Retina (tissue), 1 donor: Measurements from ENCODE around the gene RASIP1.
"Not testable (repeated sequence)": the region's sequence is repeated elsewhere in the genome, so short reads cannot be mapped to it uniquely, and the experiment has no call there.

Experiments used
- DNase-seq: peaks from one replicate; pipeline ENCODE4 v3.0.0-alpha.2; 2016

Gene RASIP1

DNA sequence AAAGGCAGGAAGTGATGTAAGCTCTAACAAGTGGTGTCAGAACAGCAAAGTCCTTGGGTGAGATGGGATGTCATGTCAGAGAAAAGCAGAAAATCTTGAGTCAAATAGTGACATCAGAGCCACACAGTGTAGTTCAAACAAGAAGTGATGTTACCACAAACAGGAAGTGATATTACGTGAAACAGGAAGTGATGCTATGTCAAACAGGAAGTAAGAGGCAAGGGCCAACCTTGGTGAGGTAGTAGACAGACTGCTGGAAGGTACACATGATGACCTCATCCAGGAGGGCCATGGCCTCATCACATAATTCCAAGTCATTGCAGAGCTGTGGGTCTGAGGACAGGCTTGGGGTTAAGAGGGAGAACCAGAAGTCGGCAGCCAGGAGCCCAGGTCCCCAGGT lies 13.9 kb downstream of the RASIP1 start:
- DNase-seq = no peak

DNA sequence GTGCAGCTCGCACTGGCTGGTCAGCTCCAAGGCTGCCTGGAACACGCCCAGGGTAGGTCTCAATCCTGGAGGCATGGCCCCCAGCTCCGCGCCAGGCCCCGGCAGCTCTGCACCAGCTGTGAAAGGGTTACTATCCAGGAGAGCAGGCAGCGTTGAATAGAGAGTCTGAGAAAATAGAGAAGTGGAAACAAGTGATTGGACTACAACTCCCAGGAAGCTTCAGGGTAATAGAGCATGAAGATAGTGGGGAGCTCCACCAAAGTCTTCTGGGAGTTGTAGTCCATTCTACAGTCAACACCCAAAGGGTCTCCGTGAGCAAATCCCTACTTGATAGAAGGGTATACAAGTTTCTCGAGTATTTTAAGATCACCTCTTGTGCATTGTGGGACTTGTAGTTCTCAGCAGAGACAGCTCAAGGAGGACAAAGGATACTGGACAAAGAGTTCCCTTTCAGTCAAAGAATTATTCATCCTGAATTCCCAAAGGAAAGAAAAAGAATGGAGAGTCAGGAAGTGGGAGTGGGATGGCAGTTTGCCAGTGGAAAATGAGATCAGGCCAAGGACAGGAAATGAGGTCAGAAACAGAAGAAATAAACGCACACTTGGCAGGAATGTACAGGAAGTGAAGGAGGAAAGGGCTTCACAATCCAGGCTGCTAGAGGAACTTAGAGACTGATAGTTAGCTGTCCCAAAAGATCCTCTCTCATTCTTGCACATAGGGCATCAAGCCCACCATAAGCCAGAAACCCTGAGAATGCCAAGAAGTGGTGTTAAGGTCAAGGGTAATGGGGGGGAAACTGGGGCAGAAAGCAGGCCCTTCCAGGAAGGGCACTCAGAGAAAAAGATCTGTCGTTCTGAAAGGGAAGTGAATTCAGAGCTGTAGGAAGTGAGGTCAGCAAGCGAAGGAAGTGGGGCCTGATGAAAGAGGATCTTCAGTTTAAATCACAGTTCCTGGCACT lies 15.3 kb downstream of the RASIP1 start:
- DNase-seq = peak; percentile 62

DNA sequence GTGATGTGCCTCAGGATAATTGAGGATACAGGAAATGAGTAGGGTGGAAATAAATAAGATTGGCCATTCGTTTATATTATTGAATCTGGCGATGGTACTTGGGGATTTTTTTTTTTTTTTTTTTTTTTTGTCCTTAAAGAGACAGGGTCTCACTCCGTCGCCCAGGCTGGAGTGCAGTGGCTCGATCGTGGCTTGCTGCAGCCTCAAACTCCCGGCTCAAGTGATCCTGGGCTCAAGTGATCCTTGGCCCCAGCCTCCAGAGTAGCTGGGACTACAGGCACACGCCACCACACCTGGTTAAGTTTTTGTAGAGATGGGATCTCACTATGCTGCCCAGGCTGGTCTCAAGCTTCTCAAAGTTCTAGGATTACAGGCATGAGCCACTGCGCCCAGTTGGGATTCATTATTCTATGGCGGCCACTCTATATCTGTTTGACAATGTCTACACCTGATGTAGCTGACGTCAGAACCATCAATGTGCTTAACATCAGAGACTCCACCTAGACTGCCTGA lies 18.2 kb downstream of the RASIP1 start:
- DNase-seq = no peak

DNA sequence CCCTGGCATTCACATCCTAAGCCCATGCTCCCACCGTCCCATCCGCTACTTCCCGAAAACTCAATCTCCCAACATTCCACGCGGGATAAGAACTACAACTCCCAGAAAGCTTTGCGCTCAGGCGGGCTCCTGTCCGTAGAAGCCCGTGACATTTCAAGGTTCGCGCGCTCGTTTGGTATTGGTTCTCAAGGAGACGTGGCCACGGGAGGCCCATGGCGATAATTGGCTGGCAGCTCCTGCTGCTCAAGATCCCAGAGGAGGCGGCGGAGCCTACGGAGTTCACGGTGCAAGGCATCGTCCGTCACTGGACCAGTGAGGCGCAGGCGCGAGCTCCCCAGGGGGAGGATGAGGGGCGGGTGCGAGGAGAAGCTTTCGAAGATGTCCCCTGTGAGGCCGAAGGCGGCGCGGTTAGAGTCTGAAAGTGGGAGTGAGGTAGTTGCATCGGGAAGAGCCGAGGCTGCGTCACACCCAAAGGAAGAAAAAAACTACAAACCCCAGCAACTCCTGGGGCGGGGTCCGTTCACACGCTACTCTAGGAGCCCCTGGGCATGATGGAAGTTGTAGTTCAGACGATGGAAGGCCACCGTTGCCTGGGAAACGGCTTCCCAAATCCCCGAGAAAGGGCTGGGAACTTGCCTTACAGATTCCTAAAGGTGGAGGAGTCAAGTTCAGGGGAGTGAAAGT lies 19.7 kb downstream of the RASIP1 start:
- peak; percentile 99 for DNase-seq

DNA sequence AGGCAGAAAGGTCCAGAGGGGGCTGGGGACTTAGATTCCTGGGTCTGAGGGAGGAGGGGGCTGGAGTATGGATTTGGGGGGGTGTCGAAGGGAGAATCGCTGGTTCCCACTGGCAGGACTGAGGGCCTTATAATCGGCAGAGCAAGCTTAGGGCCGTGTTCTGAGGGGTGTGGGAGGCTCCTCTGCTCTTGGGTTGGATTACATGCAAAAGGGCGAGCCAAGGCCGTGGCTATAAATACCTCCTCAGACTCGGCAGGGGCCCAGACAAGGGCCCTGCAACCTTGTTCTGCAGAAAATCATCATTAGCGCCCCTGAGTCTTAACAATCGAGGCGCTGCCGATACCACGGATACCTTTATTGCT lies 20.2 kb downstream of the RASIP1 start:
- DNase-seq = no peak

DNA sequence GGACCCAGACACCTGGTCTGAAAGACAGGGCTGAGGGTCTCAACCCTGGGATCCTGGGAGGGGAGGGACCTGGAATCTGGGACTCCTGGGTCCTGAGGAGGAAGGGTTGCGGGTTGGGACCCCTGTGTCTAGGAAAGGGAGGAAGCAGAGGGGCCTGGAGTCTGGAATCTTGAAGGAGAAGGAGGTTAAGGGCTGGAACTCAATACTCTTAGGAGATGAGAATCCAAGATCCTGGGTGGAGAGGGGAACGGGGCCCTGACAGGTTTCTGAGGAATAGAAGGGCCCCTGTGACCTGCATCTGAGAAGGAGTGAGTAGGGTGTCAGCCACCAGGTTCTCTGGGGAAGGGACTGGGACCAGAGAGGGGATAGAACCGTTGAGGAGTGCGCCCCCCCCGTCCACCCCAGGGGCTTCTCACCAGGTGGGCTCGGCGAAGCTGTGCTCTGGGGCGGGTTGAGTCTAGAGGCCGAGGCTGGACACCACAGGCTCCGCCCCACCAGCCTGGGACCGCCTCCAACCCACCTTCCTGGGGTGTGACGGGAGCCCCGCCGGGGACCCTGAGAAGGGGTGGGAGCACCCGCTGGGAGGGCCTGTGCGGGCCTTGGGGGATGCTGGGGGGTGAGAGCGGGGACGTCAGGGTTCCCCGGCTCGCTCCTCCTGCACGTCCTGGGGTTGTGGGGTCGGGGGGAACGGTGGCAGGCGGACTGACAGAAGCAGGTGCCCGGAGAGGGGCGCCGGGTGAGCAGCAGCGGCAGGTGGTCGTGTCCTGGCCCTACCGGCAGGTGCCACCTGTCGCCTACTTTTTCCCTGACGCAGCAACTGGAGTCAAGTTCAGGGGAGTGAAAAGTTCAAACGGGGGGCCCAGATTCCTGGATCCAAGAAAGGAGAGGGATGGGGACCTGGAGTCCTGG lies 20.9 kb downstream of the RASIP1 start, which contains the start of gene MAMSTR:
MAMSTR (minus strand) TSS at position 463 of the 909 bp plus-strand sequence. CDS start 694 bp downstream, outside the sequence.
- DNase-seq = no peak

DNA sequence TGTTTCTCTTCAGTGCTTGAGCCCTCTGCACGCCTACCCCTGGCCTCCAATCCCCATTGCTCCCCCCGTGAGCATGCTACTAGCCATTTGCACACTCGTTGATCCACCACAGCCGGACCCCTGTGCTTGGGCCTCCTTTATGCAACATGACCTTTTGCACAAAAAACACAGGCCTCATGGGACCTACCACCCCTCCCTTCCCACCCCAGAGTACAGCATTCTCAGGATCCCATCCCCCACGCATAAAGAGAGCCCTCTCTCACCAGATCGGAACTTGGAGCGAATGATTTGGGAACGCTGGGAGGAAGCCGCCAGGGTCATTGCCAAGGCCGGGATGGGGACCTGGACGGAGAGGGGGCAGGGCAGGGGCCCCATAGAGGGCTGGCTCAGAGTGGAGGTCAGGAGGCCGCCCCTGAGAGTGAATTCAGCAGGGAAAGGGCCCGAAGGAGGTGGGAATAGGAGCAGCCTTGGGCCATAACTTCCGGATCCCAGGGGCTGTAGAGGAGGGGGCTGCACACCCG lies 21.6 kb downstream of the RASIP1 start:
- peak; percentile 32 for DNase-seq

DNA sequence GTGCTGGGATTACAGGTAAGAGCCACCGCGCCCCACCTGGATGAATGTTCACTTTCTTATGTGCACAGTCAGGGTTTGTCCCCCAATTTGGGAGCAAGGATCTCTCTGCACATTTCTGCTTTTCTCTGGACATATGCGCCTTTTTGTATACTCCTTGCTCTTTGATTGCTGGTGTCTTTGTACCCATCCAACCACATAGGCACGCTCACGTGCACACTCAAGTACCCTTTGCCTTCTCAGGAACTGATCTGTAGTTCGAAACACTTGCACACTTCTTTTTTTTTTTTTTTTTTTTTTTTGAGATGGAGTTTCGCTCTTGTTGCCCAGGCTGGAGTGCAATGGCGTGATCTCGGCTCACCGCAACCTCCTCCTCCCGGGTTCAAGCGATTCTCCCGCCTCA lies 22.3 kb downstream of the RASIP1 start:
- DNase-seq = not testable (repeated sequence)

DNA sequence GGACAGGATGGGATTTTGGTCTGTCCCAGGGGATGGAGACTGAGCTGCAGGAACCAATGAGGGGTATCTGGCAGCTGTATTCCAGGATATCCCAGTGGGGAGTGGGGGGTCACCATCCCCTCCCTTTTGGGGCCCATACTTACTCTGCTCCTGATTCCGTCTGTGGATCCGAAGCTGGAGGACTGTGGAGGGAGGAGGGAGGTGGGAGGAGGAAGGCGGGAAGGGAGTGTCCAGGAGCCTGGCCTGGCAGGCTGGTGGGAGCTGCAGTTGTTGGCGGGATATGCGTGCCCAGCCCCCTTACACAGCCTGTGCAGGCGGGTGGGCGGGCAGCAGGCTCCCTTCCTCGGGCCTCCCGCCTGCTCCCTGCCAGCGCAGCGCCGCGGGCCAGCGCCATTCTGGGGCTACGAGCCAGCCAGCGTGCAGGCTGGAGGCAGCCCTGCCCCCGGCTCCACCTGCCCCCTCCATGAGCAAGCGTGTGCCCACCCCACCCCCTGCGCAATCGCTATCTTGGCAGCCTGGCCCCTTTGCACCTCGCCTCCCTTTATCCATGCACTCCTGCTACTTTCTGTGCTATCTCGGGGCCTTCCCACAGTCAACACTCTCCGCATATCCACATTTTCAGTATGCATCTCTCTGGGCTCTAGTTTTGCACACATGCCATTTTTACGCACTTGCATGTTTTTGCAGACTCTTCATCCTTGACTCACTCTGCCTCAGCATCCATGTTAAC lies 23.7 kb downstream of the RASIP1 start:
- DNase-seq = peak; percentile 79

DNA sequence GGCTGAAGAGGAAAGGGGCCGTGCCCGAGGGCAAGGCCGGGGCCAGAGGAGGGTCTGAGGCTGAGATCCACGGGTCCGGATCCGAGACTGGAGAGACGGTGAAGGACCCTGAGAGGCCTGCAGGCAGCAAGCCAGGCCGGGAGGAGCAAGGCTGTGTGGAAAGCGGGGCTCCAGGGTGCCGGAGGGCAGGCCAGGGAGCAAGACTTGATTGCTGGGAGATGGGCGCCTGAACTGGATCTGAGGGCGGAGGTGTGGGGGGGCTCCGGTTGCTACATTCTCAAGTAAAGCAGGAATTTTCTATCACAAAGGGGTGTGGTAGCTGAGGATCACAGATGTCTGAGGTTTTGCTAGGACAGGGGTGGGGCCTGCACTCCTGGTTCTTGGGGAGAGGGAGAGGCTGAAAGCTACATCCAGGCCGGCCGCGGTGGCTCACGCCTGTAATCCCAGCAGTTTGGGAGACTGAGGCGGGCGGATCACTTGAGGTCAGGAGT lies 24.7 kb downstream of the RASIP1 start:
- peak; percentile 24 for DNase-seq

DNA sequence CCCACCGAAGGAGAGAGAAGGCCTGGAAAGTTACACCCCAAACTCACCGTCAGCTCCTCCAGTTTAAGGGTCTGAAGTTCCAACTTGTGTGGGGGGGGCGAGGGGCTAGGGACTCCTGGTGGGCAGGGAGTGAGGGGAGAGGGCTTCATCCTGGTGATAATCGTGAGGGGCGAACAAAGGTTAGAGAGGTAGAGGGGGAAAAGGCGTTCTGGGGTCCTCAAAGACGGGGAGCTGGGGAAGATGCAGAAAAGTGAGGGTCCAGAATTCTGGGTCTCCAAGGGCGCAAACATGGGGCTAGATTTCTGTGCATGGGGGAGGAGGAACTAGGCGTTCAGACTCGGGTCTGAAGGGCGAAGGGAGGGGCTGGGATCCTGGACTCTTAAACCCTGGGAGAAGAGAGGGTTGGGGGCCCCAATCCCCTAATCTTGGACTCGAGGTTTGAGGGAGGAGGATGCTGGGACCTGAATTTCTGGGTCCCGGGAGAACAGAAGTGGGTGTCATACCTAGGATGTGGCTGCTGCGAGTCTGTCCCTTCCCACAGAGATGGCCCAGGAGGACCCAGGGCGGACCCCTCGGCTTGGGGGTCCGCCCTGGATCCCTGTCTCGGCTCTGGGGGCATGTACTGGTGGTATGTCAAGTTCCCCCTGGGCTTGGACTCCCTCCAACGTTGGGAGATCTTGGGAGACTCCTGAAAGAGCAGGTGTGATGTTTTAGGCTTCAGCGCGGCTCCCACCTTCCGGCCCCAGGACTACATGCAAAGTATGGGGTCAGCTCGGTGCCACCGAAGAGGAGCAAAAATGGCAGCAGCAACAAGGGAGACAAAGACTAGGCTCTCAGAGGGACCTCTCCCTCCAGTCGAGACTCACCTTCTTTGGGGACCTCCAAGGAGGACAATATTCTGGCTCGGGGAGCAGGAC lies 25.4 kb downstream of the RASIP1 start:
- DNase-seq = peak; percentile 12

DNA sequence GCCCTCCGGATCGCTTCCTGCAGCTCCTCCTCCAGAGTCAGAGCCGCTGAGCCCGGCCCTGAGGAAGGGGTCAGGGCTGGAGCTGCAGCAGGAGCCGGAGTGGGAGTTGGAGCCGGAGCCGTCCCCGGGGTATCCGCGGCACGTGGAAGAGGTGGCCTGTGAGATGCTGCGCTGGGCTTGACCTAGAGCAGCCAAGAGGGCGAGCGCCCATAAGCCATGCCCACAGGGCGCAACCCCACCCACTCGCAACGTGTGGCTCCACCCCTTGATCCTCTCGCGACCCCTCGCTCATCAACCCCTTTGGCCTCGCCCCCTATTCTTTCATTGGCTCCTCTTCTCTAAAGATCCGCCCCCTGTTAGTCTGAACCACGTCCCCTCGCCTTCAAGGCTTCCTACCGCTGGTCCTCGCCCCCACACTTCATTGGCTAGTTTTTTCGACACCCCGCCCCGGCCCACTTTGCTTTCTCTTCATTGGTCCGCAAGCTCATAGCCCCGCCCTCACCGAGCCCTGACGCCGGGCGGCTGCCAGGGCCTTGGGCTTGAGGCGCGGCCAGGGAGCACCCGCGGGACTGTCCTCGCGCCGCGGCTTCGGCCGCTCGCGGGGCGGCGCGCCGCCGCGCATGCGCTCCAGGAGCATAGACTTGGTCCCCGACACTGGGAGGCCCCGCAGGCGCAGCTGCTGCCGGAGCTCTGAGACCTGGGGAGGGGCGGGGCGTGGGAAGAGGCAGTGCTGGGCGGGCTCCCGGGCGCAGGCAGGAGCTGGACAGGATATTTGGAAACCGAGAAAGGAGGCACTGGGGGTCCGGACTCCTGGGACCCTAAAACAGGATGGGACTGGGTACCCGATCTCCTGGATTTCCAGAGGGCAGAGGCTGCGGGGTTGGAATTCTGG lies 26.3 kb downstream of the RASIP1 start:
- DNase-seq = peak; percentile 98

DNA sequence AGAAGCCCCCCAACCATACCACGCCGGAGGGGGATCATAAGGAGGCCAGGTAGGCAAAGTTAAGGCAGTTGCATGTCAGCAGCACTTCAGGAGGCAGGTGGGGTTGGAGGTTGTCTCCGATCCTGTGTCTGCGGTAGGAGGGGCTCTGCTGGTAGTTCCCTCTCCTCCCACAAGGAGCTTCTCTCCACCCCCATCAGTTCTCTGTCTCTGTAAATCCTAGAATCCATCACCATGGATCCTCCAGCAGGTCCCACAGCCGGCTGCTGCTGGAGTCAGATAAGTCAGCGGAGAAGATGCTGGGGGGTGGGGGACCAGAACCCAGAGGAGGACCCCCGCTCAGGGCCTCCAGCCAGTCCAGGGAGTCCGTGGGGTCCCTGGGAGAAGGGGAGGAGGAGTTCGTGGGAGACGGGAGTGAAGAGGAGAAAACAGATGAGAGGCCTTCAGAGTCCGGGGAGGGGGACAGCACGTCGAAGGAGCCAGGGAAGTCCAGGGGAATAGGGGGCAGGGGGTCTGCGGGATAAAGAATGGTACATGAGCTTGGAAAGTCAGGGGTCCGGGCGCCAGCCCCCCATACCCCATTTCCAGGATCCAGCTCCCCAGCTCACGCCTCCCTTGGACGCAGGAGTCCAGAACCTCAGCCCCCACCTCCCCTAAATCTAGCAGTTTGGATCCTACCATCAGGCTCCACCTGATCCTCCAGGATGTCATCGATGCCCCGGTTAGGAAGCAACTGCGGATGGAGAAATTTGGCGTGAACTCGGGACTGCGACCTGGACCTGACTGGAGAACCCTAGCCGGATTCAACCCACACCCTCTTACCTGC lies 27.2 kb downstream of the RASIP1 start:
- peak; percentile 40 for DNase-seq

DNA sequence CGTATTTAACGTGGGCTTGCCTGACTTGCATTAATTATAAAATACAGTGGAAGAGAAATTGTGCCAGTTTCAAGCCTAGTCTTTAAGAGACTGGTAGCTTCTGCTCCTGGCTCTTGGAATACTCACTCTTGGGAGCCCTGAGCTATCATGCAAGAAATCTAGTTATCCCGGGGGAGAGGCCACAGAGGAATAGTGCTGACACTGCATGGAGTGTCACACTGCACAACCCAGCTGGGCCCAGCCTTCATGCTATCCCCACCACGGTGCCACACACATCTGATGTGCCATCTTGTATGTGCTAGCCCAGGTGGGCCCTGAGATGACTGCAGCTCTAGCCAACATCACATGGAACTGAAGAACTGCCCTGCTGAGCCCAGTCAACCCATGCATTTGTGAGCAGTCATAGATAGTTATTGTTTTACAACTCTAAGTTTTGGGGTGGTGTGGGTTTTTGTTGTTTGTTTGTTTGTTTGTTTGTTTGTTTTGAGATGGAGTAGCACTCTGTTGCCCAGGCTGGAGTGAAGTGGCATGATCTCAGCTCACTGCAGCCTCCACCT lies 29.2 kb downstream of the RASIP1 start:
- DNase-seq = no peak

DNA sequence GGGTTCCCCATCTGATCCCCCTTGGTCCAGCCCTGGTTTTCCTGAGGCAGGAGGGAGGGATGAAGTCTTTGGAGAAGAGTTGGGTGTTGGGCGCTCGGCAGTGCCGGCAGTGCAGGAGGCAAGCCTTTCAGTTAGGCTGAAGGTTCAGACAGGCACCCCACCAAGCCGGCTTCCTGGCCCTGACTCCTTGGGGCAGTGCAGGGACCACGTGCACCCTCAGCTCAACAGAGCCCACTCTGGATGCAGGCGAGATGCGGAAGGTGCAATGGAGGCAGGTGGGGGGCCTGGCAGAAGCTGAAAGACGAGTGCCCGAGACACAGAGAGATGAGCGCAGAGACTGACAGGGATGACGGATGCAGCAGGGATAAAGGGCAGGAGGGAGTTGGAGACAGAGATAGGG lies 31.9 kb downstream of the RASIP1 start:
- no peak for DNase-seq

DNA sequence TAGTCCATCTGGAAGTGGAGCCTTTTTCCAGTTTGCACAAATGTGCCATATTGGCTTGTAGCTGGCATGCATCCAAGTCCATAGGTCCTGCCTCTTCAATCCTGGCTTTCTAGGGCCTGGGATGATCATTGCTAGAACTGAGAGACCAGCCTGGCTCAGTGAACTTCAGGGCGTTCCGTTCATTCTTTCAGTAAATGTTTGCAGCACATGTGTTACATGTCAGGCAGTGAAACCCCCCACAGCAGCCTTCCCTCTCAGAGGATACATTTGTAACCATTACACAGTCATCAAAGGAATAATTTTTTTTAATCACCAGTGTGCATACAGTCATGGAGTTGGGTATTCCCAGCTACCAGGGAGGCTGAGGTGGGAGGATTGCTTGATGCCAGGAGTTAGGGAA lies 35.0 kb downstream of the RASIP1 start:
- DNase-seq = no peak

DNA sequence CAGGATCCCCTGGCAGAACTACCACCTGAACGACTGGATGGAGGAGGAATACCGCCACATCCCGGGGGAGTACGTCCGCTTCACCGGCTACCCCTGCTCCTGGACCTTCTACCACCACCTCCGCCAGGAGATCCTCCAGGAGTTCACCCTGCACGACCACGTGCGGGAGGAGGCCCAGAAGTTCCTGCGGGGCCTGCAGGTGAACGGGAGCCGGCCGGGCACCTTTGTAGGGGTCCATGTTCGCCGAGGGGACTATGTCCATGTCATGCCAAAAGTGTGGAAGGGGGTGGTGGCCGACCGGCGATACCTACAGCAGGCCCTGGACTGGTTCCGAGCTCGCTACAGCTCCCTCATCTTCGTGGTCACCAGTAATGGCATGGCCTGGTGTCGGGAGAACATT lies 37.1 kb downstream of the RASIP1 start:
- DNase-seq = no peak

DNA sequence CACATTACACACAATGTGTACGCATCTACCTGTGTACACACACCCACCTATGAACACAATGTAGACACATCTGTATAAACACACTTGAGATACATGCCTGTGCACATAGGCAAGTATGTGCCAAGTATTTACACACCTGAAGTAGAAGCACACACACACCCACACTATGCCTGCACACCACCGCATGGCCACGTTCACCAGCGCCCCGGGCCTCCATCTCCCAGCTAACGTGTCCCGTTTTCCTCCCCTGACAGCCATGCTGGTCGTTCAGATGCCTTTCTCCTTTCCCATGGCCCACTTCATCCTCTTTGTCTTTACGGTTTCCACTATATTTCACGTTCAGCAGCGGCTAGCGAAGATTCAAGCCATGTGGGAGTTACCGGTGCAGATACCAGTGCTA lies 37.7 kb downstream of the RASIP1 start:
- DNase-seq = no peak
